DOHH2 (cell line): Measurements from ENCODE around the gene REV1.

ENCODE experiments used
- H3F3A ChIP-seq: fragments of 200-600 bp; sonication (generic), shearing (Covaris generic); 2 replicates; pipeline ENCODE4 v1.6.0; 2016; ENCODE audit warnings: antibody characterized with exemption, mild to moderate bottlenecking; ENCODE audit not compliant: control insufficient read depth, insufficient read depth
- H3K27ac ChIP-seq: fragments of 200-600 bp; sonication (generic); 2 replicates; pipeline ENCODE4 v1.5.1; 2014; ENCODE audit warnings: low read depth, mild to moderate bottlenecking, low read length, moderate library complexity
- H3K27me3 ChIP-seq: fragments of 200-600 bp; sonication (generic); 2 replicates; pipeline ENCODE4 v1.6.1; 2014; ENCODE audit warnings: mild to moderate bottlenecking, low read length, mixed read lengths; ENCODE audit not compliant: control insufficient read depth
- H3K36me3 ChIP-seq: fragments of 200-600 bp; sonication (generic); 2 replicates; pipeline ENCODE4 v1.6.1; 2014; ENCODE audit warnings: mild to moderate bottlenecking, low read length, moderate library complexity, mixed read lengths; ENCODE audit not compliant: control insufficient read depth
- H3K4me1 ChIP-seq: fragments of 200-600 bp; sonication (generic); 2 replicates; pipeline ENCODE4 v1.6.1; 2014; ENCODE audit warnings: mild to moderate bottlenecking, low read length, mixed read lengths; ENCODE audit not compliant: control insufficient read depth
- H3K4me2 ChIP-seq: fragments of 200-600 bp; sonication (generic); 2 replicates; pipeline ENCODE4 v1.6.0; 2014; ENCODE audit warnings: mild to moderate bottlenecking, low read length, moderate library complexity
- H3K4me3 ChIP-seq: fragments of 200-600 bp; sonication (generic); 2 replicates; pipeline ENCODE4 v1.5.1; 2014; ENCODE audit warnings: mild to moderate bottlenecking, low read length, mixed read lengths
- H3K79me2 ChIP-seq: fragments of 200-600 bp; sonication (generic); 2 replicates; pipeline ENCODE4 v1.6.1; 2014; ENCODE audit warnings: mild to moderate bottlenecking, low read length, mixed read lengths; ENCODE audit not compliant: control insufficient read depth
- H3K9me2 ChIP-seq: fragments of 200-600 bp; sonication (generic); replicated peaks from 2 replicates; pipeline ENCODE4 v1.6.1; 2014; ENCODE audit warnings: mild to moderate bottlenecking, low read length, mixed read lengths; ENCODE audit not compliant: control insufficient read depth
- H3K9me3 ChIP-seq: fragments of 200-600 bp; sonication (generic); 2 replicates; pipeline ENCODE4 v1.6.1; 2014; ENCODE audit warnings: antibody characterized with exemption, low read length, mixed read lengths; ENCODE audit not compliant: control insufficient read depth, insufficient read depth
- H4K20me1 ChIP-seq: fragments of 200-600 bp; sonication (generic); 2 replicates; pipeline ENCODE4 v1.6.0; 2014; ENCODE audit warnings: low read depth, mild to moderate bottlenecking, antibody characterized with exemption, low read length, moderate library complexity; ENCODE audit not compliant: control insufficient read depth, insufficient read depth
- EZH2phosphoT487 ChIP-seq: fragments of 200-600 bp; sonication (generic); IDR thresholded peaks from 2 replicates; pipeline ENCODE4 v1.6.1; 2017; ENCODE audit warnings: borderline replicate concordance, mild to moderate bottlenecking, antibody characterized with exemption, low read length, moderate library complexity, mixed read lengths
- TF ChIP-seq, protein P1 (sequence below): fragments of 200-600 bp; sonication (generic); IDR thresholded peaks from one replicate; pipeline ENCODE4 v1.5.1; 2014; ENCODE audit warnings: antibody characterized with exemption, mild to moderate bottlenecking, low read depth, low read length; ENCODE audit not compliant: poor library complexity, severe bottlenecking

Gene REV1

DNA sequence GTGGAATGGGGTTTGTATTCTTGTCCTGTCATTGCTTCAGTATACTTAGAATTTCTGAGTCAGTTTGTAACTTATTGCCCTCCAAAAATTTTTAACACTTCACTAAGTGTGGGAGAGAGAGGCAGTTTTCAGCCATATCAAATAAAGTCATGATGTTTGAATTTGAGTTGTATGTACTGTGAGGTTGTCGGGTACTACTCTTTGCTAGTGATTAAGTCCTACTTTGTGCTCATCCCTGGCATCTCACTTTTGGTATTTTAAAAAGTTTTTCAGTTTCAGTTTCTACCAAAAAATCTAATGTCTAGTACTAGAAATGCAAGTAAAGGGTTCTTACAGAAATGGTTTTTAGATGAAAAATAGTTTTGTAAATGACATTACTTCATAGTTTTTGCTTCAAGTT, 111.9 kb downstream of the REV1 start:
- no peaks in the 10 kb centered on the region for H3K9me3 ChIP-seq
- no peak overlapping the region for H3K27ac ChIP-seq
- H3F3A ChIP-seq = peaks cover 11% of the 10 kb centered on the region
- no peaks in the 10 kb centered on the region for H3K4me1 ChIP-seq
- H3K9me2 ChIP-seq = no peaks in the 10 kb centered on the region
- H3K36me3 ChIP-seq = peaks cover 94% of the 10 kb centered on the region
- TF ChIP-seq EZH2phosphoT487 = no peak
- TF ChIP-seq, protein P1, sequence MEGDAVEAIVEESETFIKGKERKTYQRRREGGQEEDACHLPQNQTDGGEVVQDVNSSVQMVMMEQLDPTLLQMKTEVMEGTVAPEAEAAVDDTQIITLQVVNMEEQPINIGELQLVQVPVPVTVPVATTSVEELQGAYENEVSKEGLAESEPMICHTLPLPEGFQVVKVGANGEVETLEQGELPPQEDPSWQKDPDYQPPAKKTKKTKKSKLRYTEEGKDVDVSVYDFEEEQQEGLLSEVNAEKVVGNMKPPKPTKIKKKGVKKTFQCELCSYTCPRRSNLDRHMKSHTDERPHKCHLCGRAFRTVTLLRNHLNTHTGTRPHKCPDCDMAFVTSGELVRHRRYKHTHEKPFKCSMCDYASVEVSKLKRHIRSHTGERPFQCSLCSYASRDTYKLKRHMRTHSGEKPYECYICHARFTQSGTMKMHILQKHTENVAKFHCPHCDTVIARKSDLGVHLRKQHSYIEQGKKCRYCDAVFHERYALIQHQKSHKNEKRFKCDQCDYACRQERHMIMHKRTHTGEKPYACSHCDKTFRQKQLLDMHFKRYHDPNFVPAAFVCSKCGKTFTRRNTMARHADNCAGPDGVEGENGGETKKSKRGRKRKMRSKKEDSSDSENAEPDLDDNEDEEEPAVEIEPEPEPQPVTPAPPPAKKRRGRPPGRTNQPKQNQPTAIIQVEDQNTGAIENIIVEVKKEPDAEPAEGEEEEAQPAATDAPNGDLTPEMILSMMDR = no peak
- H4K20me1 ChIP-seq = no peaks in the 10 kb centered on the region
- H3K27me3 ChIP-seq = no peaks in the 10 kb centered on the region
- H3K4me2 ChIP-seq = no peak overlapping the region
- H3K79me2 ChIP-seq = no peaks in the 10 kb centered on the region; the same call in 1 of the 2 replicates
- no peak overlapping the region for H3K4me3 ChIP-seq

DNA sequence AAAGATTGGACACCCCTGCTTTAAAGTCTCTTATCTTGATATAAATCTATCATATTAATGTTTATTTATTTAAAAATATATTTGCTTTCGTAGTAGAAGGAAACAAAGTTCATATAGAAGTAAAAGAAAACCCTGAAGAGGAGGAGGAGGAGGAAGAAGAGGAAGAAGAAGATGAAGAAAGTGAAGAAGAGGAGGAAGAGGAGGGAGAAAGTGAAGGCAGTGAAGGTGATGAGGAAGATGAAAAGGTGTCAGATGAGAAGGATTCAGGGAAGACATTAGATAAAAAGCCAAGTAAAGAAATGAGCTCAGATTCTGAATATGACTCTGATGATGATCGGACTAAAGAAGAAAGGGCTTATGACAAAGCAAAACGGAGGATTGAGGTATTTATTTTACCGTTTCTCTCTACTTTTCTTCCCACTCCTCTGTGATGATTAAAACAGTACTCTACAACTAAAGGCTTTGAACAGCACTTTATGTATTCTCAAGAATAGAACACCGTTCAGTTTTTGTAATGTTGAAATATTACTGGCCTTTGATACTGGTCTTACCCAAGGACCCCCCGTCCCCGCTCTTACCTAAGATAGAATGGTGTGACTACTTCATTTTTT, 113.5 kb downstream of the REV1 start:
- H3K27ac ChIP-seq = no peak overlapping the region
- H3K4me1 ChIP-seq = no peaks in the 10 kb centered on the region
- H3K27me3 ChIP-seq = no peaks in the 10 kb centered on the region
- TF ChIP-seq, protein P1 = no peak
- TF ChIP-seq EZH2phosphoT487 = no peak
- H3K79me2 ChIP-seq = no peaks in the 10 kb centered on the region; the same call in 1 of the 2 replicates
- peaks cover 9% of the 10 kb centered on the region for H3F3A ChIP-seq
- H3K36me3 ChIP-seq = peaks cover 92% of the 10 kb centered on the region
- H3K4me3 ChIP-seq = no peak overlapping the region
- H3K9me2 ChIP-seq = no peaks in the 10 kb centered on the region
- no peaks in the 10 kb centered on the region for H3K9me3 ChIP-seq
- H4K20me1 ChIP-seq = no peaks in the 10 kb centered on the region
- no peak overlapping the region for H3K4me2 ChIP-seq

DNA sequence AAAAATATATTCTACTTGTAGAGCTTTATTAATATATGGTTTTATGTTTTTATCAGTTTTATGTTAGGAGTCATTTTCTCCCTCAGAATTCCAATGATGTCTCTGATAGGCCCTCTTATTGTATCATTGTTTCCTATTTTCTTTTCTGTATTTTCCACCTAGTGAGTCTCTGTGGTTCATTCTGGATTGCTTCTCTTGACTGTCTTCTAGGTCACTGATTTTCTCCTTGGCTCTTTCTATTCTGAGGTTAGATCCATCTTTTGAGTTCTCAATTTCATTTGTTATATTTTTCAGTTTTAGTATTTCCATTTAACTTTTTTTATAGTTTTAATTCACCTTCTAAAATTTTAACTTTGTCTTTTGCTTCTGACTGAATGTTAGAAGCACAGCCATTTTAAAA, 115.1 kb downstream of the REV1 start:
- H3K36me3 ChIP-seq = peaks cover 90% of the 10 kb centered on the region
- TF ChIP-seq, protein P1 = no peak
- no peak for TF ChIP-seq EZH2phosphoT487

More for the DNA sequence above, 115.1 kb downstream of the REV1 start:
- no peaks in the 10 kb centered on the region for H3K9me3 ChIP-seq
- no peaks in the 10 kb centered on the region for H3K27me3 ChIP-seq
- H3K4me3 ChIP-seq = no peak overlapping the region
- peaks cover 5% of the 10 kb centered on the region for H3F3A ChIP-seq
- H4K20me1 ChIP-seq = no peaks in the 10 kb centered on the region
- no peak overlapping the region for H3K27ac ChIP-seq
- H3K79me2 ChIP-seq = no peaks in the 10 kb centered on the region; the same call in 1 of the 2 replicates
- H3K4me1 ChIP-seq = no peaks in the 10 kb centered on the region
- H3K9me2 ChIP-seq = no peaks in the 10 kb centered on the region
- H3K4me2 ChIP-seq = no peak overlapping the region
